HFF-Myc (cell line): ENCODE measurements around the gene SBNO2.
A peak's percentile ranks its signal among the peaks of the same experiment; 100 is the strongest.

Source experiments
- DNase-seq: peaks from one replicate; pipeline ENCODE4 v3.0.0-alpha.2; 2011; ENCODE audit warnings: low read depth; ENCODE audit errors: extremely low read depth
- H3K4me3 ChIP-seq: replicated peaks from 2 replicates; pipeline ENCODE4 v1.5.1; 2011; ENCODE audit warnings: low read depth, mild to moderate bottlenecking, control low read depth, low read length
- CTCF ChIP-seq: IDR thresholded peaks from 2 replicates; pipeline ENCODE4 v1.5.1; 2012; ENCODE audit warnings: mild to moderate bottlenecking, low read depth, low read length, control low read depth; ENCODE audit errors: missing control alignments

Gene SBNO2

GRCh38 chr19:1181606-1182005 lies 7.5 kb upstream of the SBNO2 start:
- H3K4me3 ChIP-seq = no peak overlapping the region
- TF ChIP-seq CTCF = no peak
- no peak for DNase-seq

GRCh38 chr19:1177322-1178114 lies 3.5 kb upstream of the SBNO2 start:
- peak; percentile 73 for DNase-seq
- TF ChIP-seq CTCF = peak; percentile 23
- peak overlapping the region; percentile 21; the same call in 1 of the 2 replicates for H3K4me3 ChIP-seq

- DNase-seq = no peak
- peak overlapping the region; percentile 87 for H3K4me3 ChIP-seq
- TF ChIP-seq CTCF = no peak
These were observed 766 bp downstream of the SBNO2 start for GRCh38 chr19:1173159-1173844.

DNA sequence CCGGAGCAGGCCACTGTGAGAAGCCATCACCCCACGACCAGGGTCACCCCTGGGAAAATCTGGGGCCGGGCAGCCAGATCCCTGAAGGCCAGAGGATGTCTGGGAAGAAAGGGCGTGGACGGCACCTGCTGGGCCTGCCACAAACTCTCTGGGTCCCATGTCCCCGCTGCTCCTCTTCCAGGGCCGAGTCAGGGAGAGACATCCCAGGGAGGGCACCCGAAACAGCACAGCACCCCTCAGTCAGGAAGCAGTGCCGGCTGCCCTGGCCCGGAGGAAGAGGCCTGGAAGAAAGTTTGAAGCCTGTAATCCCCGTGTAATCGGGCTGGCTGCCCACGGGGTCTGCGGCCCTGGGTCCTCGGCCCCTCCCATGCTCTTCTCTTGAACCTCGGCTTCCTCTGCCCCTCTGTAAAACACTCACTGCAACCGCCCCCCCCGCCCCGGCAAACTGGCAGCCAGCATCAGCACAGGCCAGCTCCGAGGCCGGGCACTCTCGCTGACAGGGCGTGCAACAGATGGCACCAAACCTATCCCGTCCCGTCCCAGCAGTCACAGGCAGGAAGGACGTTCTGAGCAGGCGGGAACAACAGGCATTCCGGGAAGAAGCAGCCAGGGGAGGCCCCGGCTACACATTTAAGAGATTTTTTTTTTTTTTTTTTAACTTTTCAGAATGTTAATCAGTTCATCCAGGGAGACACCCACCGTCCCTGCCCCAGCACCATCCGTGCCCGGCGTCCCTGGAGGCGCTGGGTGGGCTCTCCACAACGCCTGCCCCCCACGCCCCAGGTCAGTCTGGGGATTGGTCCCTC lies 1.5 kb downstream of the SBNO2 start:
- no peak for DNase-seq
- no peak for TF ChIP-seq CTCF
- peak overlapping the region; percentile 87 for H3K4me3 ChIP-seq

- H3K4me3 ChIP-seq = peak overlapping the region; percentile 87
- no peak for TF ChIP-seq CTCF
- no peak for DNase-seq
These were observed 2.2 kb downstream of the SBNO2 start for GRCh38 chr19:1171755-1172352.
